Fibroblast of mammary gland (primary cell): ENCODE data around the gene NCAM2.

Source experiments
- DNase-seq: peaks from one replicate; pipeline ENCODE4 v3.0.0-alpha.2; 2010; ENCODE audit warnings: low read depth
- H3K4me3 ChIP-seq: 2 replicates; pipeline ENCODE4 v1.5.1; 2011; ENCODE audit warnings: low read depth, mild to moderate bottlenecking, low read length, moderate library complexity; ENCODE audit not compliant: control insufficient read depth
- TF ChIP-seq, protein P1 (sequence below): conservative IDR thresholded peaks from 2 replicates; pipeline ENCODE4 v1.5.1; 2011; ENCODE audit warnings: low read depth, low read length, inconsistent platforms; ENCODE audit not compliant: control insufficient read depth, insufficient read depth

The NCAM2 gene

DNA sequence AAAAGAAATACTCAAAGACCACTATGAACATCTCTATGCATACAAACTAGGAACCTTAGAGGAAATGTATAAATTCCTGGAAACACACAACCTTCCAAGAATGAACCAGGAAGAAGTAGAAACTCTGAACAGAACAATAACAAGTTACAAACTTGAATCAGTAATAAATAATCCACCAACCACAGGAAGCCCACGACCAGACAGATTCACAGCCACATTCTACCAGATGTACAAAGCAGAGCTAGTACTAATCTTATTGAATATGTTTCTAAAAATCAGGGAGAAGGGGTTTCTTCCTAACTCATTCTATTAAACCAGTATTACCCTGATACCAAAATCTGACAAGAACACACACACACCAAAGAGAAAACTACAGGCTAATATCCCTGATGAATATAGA lies 263.8 kb downstream of the NCAM2 start:
- H3K4me3 ChIP-seq: no peak overlapping the region
- DNase-seq: no peak
- TF ChIP-seq, protein P1, sequence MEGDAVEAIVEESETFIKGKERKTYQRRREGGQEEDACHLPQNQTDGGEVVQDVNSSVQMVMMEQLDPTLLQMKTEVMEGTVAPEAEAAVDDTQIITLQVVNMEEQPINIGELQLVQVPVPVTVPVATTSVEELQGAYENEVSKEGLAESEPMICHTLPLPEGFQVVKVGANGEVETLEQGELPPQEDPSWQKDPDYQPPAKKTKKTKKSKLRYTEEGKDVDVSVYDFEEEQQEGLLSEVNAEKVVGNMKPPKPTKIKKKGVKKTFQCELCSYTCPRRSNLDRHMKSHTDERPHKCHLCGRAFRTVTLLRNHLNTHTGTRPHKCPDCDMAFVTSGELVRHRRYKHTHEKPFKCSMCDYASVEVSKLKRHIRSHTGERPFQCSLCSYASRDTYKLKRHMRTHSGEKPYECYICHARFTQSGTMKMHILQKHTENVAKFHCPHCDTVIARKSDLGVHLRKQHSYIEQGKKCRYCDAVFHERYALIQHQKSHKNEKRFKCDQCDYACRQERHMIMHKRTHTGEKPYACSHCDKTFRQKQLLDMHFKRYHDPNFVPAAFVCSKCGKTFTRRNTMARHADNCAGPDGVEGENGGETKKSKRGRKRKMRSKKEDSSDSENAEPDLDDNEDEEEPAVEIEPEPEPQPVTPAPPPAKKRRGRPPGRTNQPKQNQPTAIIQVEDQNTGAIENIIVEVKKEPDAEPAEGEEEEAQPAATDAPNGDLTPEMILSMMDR: no peak

DNA sequence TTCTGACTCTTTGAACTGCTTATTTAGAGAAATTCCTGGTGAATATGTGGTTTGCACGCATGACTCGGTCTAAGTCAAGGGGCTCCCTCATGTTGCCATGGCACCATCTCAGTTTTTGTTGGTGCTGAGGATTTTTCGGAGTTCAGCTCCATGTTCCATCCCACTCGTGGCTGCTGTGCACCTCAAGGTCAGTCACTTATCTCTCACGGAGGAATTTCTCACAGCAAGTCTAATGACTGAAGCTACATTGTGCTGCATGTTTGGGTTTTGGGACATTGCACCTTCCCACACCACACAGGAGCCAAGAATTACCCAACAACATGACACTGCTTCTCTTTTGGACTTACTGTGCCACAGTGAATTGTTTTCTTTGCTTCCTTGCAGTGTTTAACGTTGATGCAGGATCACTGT lies 269.9 kb downstream of the NCAM2 start:
- TF ChIP-seq, protein P1: no peak
- DNase-seq: no peak
- H3K4me3 ChIP-seq: no peak overlapping the region

DNA sequence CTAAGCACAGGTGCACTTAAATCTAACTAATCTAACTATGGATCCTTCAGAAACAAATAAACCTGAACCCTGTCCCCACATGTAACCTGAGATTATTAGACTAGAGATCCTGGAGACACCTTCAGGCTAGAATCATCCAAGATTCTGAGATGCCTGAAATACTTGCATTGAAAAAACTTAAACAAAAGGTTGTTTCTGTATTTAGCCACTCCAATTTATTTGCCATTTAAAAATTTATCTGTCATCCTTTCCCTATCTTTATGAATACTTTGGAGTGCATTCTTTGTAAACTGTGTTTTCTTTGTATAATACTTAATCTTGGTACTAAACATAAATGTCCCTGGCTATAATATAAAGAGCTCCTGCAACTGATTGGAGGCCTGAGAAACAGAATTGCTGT lies 270.7 kb downstream of the NCAM2 start:
- no peak overlapping the region for H3K4me3 ChIP-seq
- no peak for DNase-seq
- TF ChIP-seq, protein P1: no peak

DNA sequence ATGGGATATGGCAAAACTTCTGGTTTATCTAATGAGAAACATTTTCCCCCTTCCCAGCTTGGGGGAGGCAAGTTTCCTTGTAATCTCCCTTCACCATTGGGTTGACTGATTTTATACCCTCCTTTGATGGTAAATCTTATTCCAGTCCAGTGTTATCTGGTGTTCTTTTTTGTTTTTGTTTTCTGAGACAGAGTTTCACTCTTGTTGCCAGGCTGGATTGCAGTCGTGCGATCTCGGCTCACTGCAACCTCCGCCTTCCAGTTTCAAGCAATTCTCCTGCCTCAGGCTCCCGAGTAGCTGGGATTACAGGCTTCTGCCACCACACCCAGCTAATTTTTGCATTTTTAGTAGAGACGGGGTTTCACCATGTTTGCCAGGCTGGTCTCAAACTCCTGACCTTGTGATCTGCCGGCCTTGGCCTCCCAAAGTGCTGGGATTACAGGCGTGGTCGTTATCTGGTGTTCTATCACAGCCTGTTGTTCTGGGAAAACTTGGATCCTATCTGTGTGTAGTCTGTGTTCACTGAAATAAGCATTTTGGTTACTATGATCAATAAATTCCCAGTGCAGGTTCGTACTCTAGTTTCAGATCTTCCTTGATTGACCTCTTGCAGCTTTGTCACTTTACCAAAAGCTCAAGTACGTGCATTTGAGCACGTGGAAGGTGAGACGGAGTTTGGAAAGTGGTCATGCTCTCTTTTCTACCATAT lies 281.1 kb downstream of the NCAM2 start:
- no peak overlapping the region for H3K4me3 ChIP-seq
- TF ChIP-seq, protein P1: no peak
- no peak for DNase-seq

DNA sequence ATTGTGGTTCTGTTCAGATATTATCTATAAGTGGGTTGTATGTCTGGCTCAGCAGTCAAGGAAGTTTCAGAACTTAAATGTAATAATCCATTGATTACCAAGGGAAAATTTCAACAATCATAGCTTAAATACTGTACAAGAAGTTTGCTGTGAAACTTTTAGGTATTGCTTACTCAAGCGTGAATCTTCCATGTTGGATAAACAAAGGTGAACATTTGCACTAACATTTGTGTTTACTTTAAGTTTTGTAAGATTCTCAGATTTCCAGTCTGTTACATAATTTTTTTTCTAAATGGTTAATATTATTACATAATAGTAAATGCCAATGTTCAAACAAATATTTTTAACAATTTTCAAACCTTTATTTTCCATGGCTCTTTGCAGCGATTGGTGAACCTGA lies 285.6 kb downstream of the NCAM2 start:
- no peak for DNase-seq
- no peak overlapping the region for H3K4me3 ChIP-seq
- TF ChIP-seq, protein P1: no peak

DNA sequence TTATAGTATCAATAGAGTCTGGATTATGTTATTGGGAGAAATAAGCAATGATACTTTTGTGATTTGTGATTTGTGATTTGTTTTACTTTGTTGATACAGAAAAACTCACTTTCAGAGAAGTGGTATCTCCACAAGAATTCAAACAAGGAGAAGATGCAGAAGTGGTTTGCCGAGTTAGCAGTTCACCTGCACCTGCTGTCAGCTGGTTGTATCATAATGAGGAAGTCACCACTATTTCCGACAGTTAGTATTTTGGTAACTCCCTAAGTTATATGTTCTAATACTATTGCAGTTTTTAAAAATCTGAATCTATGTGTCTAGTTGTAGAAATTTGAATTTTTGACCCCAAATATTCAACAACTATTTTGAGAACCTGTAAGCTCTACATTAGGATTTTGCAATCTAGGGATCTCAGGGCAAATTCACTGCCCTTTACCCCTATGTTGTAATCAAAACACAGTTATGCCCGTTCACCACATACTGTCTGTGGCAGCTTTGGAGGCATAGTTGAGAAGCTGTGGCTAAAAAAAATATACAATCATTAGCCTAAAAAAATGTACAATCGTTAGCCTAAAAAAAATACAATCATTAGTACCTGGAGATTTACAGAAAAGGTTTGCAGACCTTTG lies 288.1 kb downstream of the NCAM2 start:
- DNase-seq: no peak
- TF ChIP-seq, protein P1: no peak

More for the DNA sequence above, 288.1 kb downstream of the NCAM2 start:
- no peak overlapping the region for H3K4me3 ChIP-seq
